Measurements from ENCODE around the gene WIPF3.

GRCh38 chr7:29865526-29865925 lies 59.2 kb downstream of the WIPF3 start:
- no peak for TF ChIP-seq EZH2 (IDR thresholded peaks at IDR 0.05; ENCODE audit: low read depth)
- no peak for TF ChIP-seq CTCF (conservative IDR thresholded peaks at IDR 0.05)
